ENCODE data around the gene ACTN4.

DNA sequence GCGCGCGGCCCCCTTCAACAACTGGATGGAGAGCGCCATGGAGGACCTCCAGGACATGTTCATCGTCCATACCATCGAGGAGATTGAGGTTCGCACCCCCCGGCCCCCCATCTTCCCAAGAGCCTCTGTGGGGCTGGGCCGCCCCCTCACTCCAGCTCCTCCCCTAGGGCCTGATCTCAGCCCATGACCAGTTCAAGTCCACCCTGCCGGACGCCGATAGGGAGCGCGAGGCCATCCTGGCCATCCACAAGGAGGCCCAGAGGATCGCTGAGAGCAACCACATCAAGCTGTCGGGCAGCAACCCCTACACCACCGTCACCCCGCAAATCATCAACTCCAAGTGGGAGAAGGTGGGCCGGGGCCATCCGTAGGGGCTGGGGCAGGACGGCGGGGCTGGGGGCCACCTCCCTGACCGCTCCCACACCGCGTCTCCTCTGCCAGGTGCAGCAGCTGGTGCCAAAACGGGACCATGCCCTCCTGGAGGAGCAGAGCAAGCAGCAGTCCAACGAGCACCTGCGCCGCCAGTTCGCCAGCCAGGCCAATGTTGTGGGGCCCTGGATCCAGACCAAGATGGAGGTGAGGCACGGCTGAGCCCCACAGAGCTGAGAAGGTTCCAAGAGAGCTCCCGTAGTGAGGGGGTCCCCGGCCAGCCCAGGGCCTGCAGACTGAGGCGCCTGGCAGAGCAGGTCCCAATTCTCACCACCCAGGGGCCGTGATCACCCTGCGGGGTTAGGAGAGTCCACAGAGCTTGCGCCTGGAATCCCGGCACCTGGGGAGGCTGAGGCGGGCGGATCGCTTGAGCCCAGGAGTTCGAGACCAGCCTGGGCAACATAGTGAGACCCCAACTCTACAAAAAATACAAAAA, 76.8 kb downstream of the ACTN4 start:
- TF ChIP-seq, protein P1, sequence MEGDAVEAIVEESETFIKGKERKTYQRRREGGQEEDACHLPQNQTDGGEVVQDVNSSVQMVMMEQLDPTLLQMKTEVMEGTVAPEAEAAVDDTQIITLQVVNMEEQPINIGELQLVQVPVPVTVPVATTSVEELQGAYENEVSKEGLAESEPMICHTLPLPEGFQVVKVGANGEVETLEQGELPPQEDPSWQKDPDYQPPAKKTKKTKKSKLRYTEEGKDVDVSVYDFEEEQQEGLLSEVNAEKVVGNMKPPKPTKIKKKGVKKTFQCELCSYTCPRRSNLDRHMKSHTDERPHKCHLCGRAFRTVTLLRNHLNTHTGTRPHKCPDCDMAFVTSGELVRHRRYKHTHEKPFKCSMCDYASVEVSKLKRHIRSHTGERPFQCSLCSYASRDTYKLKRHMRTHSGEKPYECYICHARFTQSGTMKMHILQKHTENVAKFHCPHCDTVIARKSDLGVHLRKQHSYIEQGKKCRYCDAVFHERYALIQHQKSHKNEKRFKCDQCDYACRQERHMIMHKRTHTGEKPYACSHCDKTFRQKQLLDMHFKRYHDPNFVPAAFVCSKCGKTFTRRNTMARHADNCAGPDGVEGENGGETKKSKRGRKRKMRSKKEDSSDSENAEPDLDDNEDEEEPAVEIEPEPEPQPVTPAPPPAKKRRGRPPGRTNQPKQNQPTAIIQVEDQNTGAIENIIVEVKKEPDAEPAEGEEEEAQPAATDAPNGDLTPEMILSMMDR (IDR thresholded peaks at IDR 0.05; ENCODE audit: poor library complexity), result no peak
- TF ChIP-seq EZH2phosphoT487 (IDR thresholded peaks at IDR 0.05; ENCODE audit: low read depth, severe bottlenecking, unreplicated experiment) (no peak), EZH2 (IDR thresholded peaks at IDR 0.05; ENCODE audit: borderline replicate concordance) (no peak)

Measured in hepatocyte (in vitro differentiated cells).